A673 (cell line): ENCODE data around the gene TMC1. TPM values are rescaled to one million over a fixed set of nuclear protein-coding genes. Genes with fewer than 3 reads are reported as not detected.

Experiments used
- BruUV-seq: library from RNA; stranded (reverse); fragments of 400-500 nt; replicated peaks from 2 replicates; lab custom pipeline; 2021; lab: Mats Ljungman, UMichigan
- CTCF ChIA-PET: fragments of 300-600 bp; sonication (Branson Sonifier 250); formaldehyde crosslinking; loops from one replicate; lab custom pipeline; 2022; ENCODE audit warnings: antibody characterized with exemption; lab: Charles Lee
- POLR2A ChIA-PET: fragments of 300-600 bp; sonication (Branson Sonifier 250); formaldehyde crosslinking; loops from one replicate; lab custom pipeline; 2022; ENCODE audit warnings: antibody characterized with exemption; ENCODE audit not compliant: low non-redundant PET; lab: Charles Lee
- DNase-seq: peaks from one replicate; pipeline ENCODE4 v3.0.0-alpha.2; 2015; ENCODE audit warnings: low spot score
- H3K27ac ChIP-seq: fragments of 200-600 bp; sonication (generic); 2 replicates; pipeline ENCODE4 v1.5.1; 2016; ENCODE audit warnings: mixed run types, low read depth, mild to moderate bottlenecking, mixed read lengths, antibody characterized with exemption, low read length; ENCODE audit not compliant: poor library complexity, severe bottlenecking
- H3K27me3 ChIP-seq: fragments of 200-600 bp; sonication (generic); replicated peaks from 2 replicates; pipeline ENCODE4 v1.6.1; 2017; ENCODE audit warnings: mixed run types, low read depth, mild to moderate bottlenecking, mixed read lengths, antibody characterized with exemption, low read length; ENCODE audit not compliant: insufficient read depth, poor library complexity
- H3K36me3 ChIP-seq: fragments of 200-600 bp; sonication (generic); 2 replicates; pipeline ENCODE4 v1.6.1; 2016; ENCODE audit warnings: mixed run types, mild to moderate bottlenecking, mixed read lengths, antibody characterized with exemption, low read length; ENCODE audit not compliant: insufficient read depth, poor library complexity, severe bottlenecking
- H3K4me1 ChIP-seq: fragments of 200-600 bp; sonication (generic); 2 replicates; pipeline ENCODE4 v1.6.1; 2017; ENCODE audit warnings: mixed run types, mild to moderate bottlenecking, mixed read lengths, antibody characterized with exemption, low read length; ENCODE audit not compliant: insufficient read depth, poor library complexity, severe bottlenecking
- H3K4me3 ChIP-seq: fragments of 200-600 bp; sonication (generic); 2 replicates; pipeline ENCODE4 v1.5.1; 2016; ENCODE audit warnings: low read depth, mixed run types, mild to moderate bottlenecking, mixed read lengths, low read length; ENCODE audit not compliant: poor library complexity, severe bottlenecking
- H3K9me3 ChIP-seq: fragments of 200-600 bp; sonication (generic); 2 replicates; pipeline ENCODE4 v1.6.1; 2016; ENCODE audit warnings: mixed run types, low read depth, mild to moderate bottlenecking, mixed read lengths, antibody characterized with exemption, low read length; ENCODE audit not compliant: poor library complexity, severe bottlenecking
- EZH2 ChIP-seq: fragments of 200-600 bp; sonication (generic); IDR thresholded peaks from 2 replicates; pipeline ENCODE4 v1.6.1; 2017; ENCODE audit warnings: borderline replicate concordance, low read depth, mild to moderate bottlenecking, mixed read lengths, antibody characterized with exemption, low read length; ENCODE audit not compliant: poor library complexity, severe bottlenecking
- intact Hi-C: fragments of 100-400 bp; cut with micrococcal nuclease; formaldehyde crosslinking; loops from one replicate; pipeline ENCODE4 v1.10.0; 2022; ENCODE audit not compliant: unreplicated experiment
- total RNA-seq: library from RNA; stranded (reverse); gene quantifications from 2 replicates; pipeline ENCODE4 v1.2.3, GENCODE V29; 2021
- TF ChIP-seq, protein P1 (sequence below): fragments of 300-800, 200-600 bp; sonication (generic); conservative IDR thresholded peaks from 2 replicates; pipeline ENCODE4 v1.5.1; 2017; ENCODE audit warnings: low read depth, mild to moderate bottlenecking, antibody characterized with exemption, low read length, moderate library complexity, mixed read lengths

Gene TMC1
- total RNA-seq, 1 experiment from 2014 or later = 0.75 TPM

DNA sequence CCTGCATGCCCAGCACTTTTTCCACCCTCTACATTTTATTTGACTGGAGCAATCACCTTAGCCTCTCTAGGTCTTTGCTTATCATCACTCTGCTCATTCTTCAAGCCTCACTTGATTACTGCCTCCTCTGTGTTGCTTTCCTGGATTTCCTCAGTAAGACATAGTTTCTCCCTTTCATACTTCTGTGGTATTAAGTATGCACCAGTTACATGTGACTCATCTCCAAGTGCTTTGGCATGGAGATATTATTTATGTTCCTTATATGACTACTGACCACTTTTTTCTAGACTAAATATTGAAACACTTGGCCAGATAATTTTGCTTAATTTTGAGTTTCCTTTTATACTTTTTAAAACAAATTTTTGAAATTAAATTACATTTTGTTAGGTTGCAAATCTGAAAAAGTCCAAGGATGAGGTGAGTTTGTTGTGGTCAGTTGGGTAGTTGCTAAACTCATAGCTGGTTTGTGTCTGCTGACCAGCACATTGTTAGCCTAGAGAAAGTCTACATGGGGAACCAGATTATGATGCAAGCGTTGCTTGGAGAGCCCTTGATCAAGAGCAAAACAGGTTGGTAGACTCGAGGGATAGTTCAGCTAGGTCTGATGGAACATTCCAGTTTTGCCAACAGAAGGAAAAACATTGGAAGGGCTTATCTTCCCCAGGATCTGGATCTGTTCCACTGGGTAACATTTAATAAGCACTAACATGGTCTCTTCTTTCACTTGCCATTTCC, 140.2 kb downstream of the TMC1 start:
- CTCF ChIA-PET = no interaction called here
- BruUV-seq = no TSS peak

DNA sequence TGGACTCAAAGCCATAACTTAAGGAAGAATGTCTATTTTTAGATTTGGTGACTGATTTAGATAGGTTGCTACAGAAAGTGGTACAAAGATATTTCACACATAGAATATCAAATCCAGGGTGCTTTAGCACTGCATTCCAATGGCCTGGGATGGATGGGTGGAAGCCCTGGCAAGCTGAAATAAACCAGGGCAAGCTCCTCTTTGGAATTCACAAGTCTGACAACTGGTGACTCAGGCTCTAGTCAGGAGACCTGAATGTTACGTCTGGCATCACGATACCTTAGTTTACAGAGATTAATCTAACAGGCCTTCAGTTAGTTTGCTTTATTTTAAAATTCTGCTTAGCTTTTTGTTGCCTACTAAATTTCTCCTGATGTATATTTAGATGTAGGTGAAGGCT, 144.0 kb downstream of the TMC1 start:
- ChIA-PET CTCF (no interaction called here), POLR2A (no interaction called here)
- Histone ChIP-seq H3K27ac (no peak overlapping the region), H3K9me3 (no peaks in the 10 kb centered on the region), H3K4me3 (no peak overlapping the region), H3K4me1 (no peaks in the 10 kb centered on the region), H3K36me3 (no peaks in the 10 kb centered on the region), H3K27me3 (no peaks in the 10 kb centered on the region)
- intact Hi-C loops = no loop called here
- no peak for DNase-seq
- BruUV-seq = no TSS peak
- TF ChIP-seq EZH2 = no peak
- TF ChIP-seq, protein P1, sequence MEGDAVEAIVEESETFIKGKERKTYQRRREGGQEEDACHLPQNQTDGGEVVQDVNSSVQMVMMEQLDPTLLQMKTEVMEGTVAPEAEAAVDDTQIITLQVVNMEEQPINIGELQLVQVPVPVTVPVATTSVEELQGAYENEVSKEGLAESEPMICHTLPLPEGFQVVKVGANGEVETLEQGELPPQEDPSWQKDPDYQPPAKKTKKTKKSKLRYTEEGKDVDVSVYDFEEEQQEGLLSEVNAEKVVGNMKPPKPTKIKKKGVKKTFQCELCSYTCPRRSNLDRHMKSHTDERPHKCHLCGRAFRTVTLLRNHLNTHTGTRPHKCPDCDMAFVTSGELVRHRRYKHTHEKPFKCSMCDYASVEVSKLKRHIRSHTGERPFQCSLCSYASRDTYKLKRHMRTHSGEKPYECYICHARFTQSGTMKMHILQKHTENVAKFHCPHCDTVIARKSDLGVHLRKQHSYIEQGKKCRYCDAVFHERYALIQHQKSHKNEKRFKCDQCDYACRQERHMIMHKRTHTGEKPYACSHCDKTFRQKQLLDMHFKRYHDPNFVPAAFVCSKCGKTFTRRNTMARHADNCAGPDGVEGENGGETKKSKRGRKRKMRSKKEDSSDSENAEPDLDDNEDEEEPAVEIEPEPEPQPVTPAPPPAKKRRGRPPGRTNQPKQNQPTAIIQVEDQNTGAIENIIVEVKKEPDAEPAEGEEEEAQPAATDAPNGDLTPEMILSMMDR = no peak

More for the DNA sequence above, 140.2 kb downstream of the TMC1 start:
- POLR2A ChIA-PET = no interaction called here
- Histone ChIP-seq H3K4me3 (no peak overlapping the region), H3K36me3 (no peaks in the 10 kb centered on the region), H3K9me3 (no peaks in the 10 kb centered on the region), H3K27me3 (no peaks in the 10 kb centered on the region), H3K27ac (no peak overlapping the region), H3K4me1 (no peaks in the 10 kb centered on the region)
- TF ChIP-seq EZH2 = no peak
- TF ChIP-seq, protein P1 = no peak
- DNase-seq = no peak
- intact Hi-C loops = no loop called here

DNA sequence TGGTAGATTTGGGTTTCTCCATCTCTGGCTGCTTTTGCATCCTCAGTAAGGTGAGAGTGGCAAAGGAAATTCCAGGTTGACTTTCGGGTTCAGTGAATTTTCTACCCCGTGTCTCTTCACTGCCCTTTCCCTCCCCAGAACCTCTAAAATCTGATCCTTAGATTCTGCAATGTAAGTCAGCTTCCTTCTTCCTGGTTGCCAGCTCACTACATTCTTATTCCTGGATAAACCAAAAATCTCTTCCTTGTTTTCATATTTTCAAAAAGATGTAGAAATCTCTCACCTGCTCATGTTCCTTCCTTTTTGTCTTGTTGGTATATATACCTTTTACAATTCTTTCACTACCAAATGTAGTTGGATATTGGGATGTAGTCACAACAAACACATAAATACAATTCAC, 145.8 kb downstream of the TMC1 start:
- no TSS peak for BruUV-seq
- ChIA-PET POLR2A (no interaction called here), CTCF (no interaction called here)
- intact Hi-C loops = no loop called here
- Histone ChIP-seq H3K9me3 (no peaks in the 10 kb centered on the region), H3K27ac (no peak overlapping the region), H3K36me3 (no peaks in the 10 kb centered on the region), H3K4me3 (no peak overlapping the region), H3K4me1 (no peaks in the 10 kb centered on the region), H3K27me3 (no peaks in the 10 kb centered on the region)
- TF ChIP-seq, protein P1 = no peak
- no peak for TF ChIP-seq EZH2
- no peak for DNase-seq
